ENCODE measurements around the gene ATP2C2. TPM values are rescaled to one million over a fixed set of nuclear protein-coding genes. Genes with fewer than 3 reads are reported as not detected.

The ATP2C2 gene
- total RNA-seq, 1 experiment from 2014 or later = not detected

GRCh38 chr16:84489131-84489530, 120.8 kb downstream of the ATP2C2 start:
- DNase-seq (ENCODE audit: low spot score) = no peak

- DNase-seq (ENCODE audit: low spot score) = no peak
Observed at GRCh38 chr16:84495506-84495905, 127.2 kb downstream of the ATP2C2 start.

- DNase-seq (ENCODE audit: low spot score) = no peak
Observed at GRCh38 chr16:84496991-84497390, 128.7 kb downstream of the ATP2C2 start.

GRCh38 chr16:84497418-84498222, 129.3 kb downstream of the ATP2C2 start:
- DNase-seq (ENCODE audit: low spot score) = no peak

- DNase-seq (ENCODE audit: low spot score) = no peak
Observed at GRCh38 chr16:84498223-84498610, 129.9 kb downstream of the ATP2C2 start.

GRCh38 chr16:84498859-84499620, 130.7 kb downstream of the ATP2C2 start:
- DNase-seq (ENCODE audit: low spot score) = no peak

- DNase-seq (ENCODE audit: low spot score) = no peak
Observed at GRCh38 chr16:84499638-84500037, 131.3 kb downstream of the ATP2C2 start.

GRCh38 chr16:84500531-84500930, 132.2 kb downstream of the ATP2C2 start:
- no peak for DNase-seq (ENCODE audit: low spot score)

- peak; percentile 97 for DNase-seq (ENCODE audit: low spot score)
Observed at GRCh38 chr16:84501077-84501735, 132.9 kb downstream of the ATP2C2 start.

GRCh38 chr16:84502075-84502474, 133.7 kb downstream of the ATP2C2 start:
- DNase-seq (ENCODE audit: low spot score) = no peak

- DNase-seq (ENCODE audit: low spot score) = no peak
Observed at GRCh38 chr16:84502581-84502980, 134.2 kb downstream of the ATP2C2 start.

GRCh38 chr16:84503751-84504395, 135.5 kb downstream of the ATP2C2 start:
- DNase-seq (ENCODE audit: low spot score) = peak; percentile 53

- peak; percentile 97 for DNase-seq (ENCODE audit: low spot score)
Observed at GRCh38 chr16:84504420-84505248, 136.3 kb downstream of the ATP2C2 start, which contains the start of gene MEAK7. Gene MEAK7, minus strand, starts transcription at chr16:84504659. Its CDS starts 6,573 bp downstream, at chr16:84498086.

- DNase-seq (ENCODE audit: low spot score) = no peak
Observed at GRCh38 chr16:84505249-84506187, 137.2 kb downstream of the ATP2C2 start.

GRCh38 chr16:84507011-84507982, 139.0 kb downstream of the ATP2C2 start:
- no peak for DNase-seq (ENCODE audit: low spot score)

- DNase-seq (ENCODE audit: low spot score) = no peak
Observed at GRCh38 chr16:84508502-84508901, 140.2 kb downstream of the ATP2C2 start.

- no peak for DNase-seq (ENCODE audit: low spot score)
Observed at GRCh38 chr16:84509032-84509950, 141.0 kb downstream of the ATP2C2 start.
